Colonic mucosa (tissue), 4 donors: ENCODE data around the gene LRIF1. TPM values are rescaled to one million over a fixed set of nuclear protein-coding genes. Genes with fewer than 3 reads are reported as not detected.

Source experiments
- DNase-seq: peaks from one replicate; pipeline ENCODE4 v3.0.0-alpha.2; 2020
- H3K27ac ChIP-seq: fragments of 200-600 bp; one replicate; pipeline ENCODE4 v1.8.0; 2021
- H3K27me3 ChIP-seq: fragments of 200-600 bp; one replicate; pipeline ENCODE4 v1.8.0; 2021
- H3K36me3 ChIP-seq: fragments of 200-600 bp; one replicate; pipeline ENCODE4 v1.8.0; 2021
- H3K4me1 ChIP-seq: fragments of 200-600 bp; one replicate; pipeline ENCODE4 v1.8.0; 2021; ENCODE audit warnings: mild to moderate bottlenecking
- H3K4me3 ChIP-seq: fragments of 200-600 bp; one replicate; pipeline ENCODE4 v1.8.0; 2021
- H3K9ac ChIP-seq, 2 donors: one replicate each; pipeline ENCODE4 v1.7.0; 2013; ENCODE audit warnings: control low read depth in 2 of 2, low read depth in 2 of 2, low read length in 2 of 2
- H3K9me3 ChIP-seq: fragments of 200-600 bp; one replicate; pipeline ENCODE4 v1.8.0; 2021
- CTCF ChIP-seq: fragments of 200-600 bp; IDR thresholded peaks from one replicate; pipeline ENCODE4 v1.8.0; 2022; ENCODE audit warnings: antibody characterized with exemption, mild to moderate bottlenecking
- intact Hi-C: fragments of 100-400 bp; cut with DNase I; formaldehyde crosslinking; loops from one replicate; pipeline ENCODE4 v1.14.1; 2022
- total RNA-seq, 2 donors: library from RNA; stranded (reverse); fragmentation: NEBNext Ultra II Directional in 1 of 2; extraction: Animal tissue kit (Norgen Biotek cat#: 25700) in 1 of 2; gene quantifications; one replicate each; pipeline ENCODE4 v1.2.1, GENCODE V29; 2021
- donor health status: healthy.
- donor health status: DM: no; HTN: no; CAD: no.
- donor health status: DM: no; HTN: no; CAD: no.

The LRIF1 gene
- total RNA-seq, 2 donors from 2014 or later = 8.9 to 13.0 TPM

GRCh38 chr1:110902820-110903463 lies 60.8 kb downstream of the LRIF1 start:
- DNase-seq = no peak
- no peaks in the 10 kb centered on the region for H3K27me3 ChIP-seq
- no peak overlapping the region for H3K27ac ChIP-seq
- no peak for TF ChIP-seq CTCF
- no peaks in the 10 kb centered on the region for H3K9me3 ChIP-seq
- no peaks in the 10 kb centered on the region for H3K36me3 ChIP-seq
- no peaks in the 10 kb centered on the region for H3K4me1 ChIP-seq
- intact Hi-C loops = no loop called here
- H3K9ac ChIP-seq = no peak overlapping the region
- H3K4me3 ChIP-seq = no peak overlapping the region

- Histone ChIP-seq H3K36me3 (no peaks in the 10 kb centered on the region), H3K27me3 (no peaks in the 10 kb centered on the region), H3K4me1 (no peaks in the 10 kb centered on the region), H3K9me3 (no peaks in the 10 kb centered on the region), H3K27ac (no peak overlapping the region), H3K9ac (no peak overlapping the region), H3K4me3 (no peak overlapping the region)
- TF ChIP-seq CTCF = no peak
- DNase-seq = no peak
- intact Hi-C loops = no loop called here
Measured at GRCh38 chr1:110899458-110899843, 64.3 kb downstream of the LRIF1 start.

GRCh38 chr1:110898734-110899457 lies 64.8 kb downstream of the LRIF1 start:
- no peak for TF ChIP-seq CTCF
- no peak overlapping the region for H3K4me3 ChIP-seq

GRCh38 chr1:110897681-110898080 lies 66.0 kb downstream of the LRIF1 start:
- no peak for TF ChIP-seq CTCF
- intact Hi-C loops = no loop called here
- Histone ChIP-seq H3K36me3 (no peaks in the 10 kb centered on the region), H3K9me3 (no peaks in the 10 kb centered on the region), H3K27me3 (no peaks in the 10 kb centered on the region), H3K4me3 (no peak overlapping the region), H3K4me1 (no peaks in the 10 kb centered on the region), H3K9ac (no peak overlapping the region), H3K27ac (no peak overlapping the region)
- DNase-seq = no peak

More at GRCh38 chr1:110898734-110899457, 64.8 kb downstream of the LRIF1 start:
- H3K9ac ChIP-seq = no peak overlapping the region
- intact Hi-C loops = no loop called here
- no peaks in the 10 kb centered on the region for H3K27me3 ChIP-seq
- H3K4me1 ChIP-seq = no peaks in the 10 kb centered on the region
- no peak overlapping the region for H3K27ac ChIP-seq
- no peaks in the 10 kb centered on the region for H3K9me3 ChIP-seq
- no peaks in the 10 kb centered on the region for H3K36me3 ChIP-seq
- DNase-seq = no peak

Other genes with a start within 250 kb of the LRIF1 start
- gene CD53, start 90.8 kb downstream of the LRIF1 start, total RNA-seq = 10 to 100 TPM in 1 of 2 donors, 1 to 10 TPM in 1; 7.4 to 15.8 TPM
- gene DRAM2, start 176.2 kb upstream of the LRIF1 start, total RNA-seq = 10 to 100 TPM; 35.8 to 88.8 TPM
- 10 to 100 TPM; 35.7 to 38.7 TPM for gene CEPT1, start 176.3 kb upstream of the LRIF1 start, total RNA-seq
- 10 to 100 TPM; 51.0 to 65.2 TPM for gene DENND2D, start 236.7 kb upstream of the LRIF1 start, total RNA-seq